Stimulated activated CD8-positive, alpha-beta memory T cell treated with anti-CD3 and anti-CD28 coated beads, Interleukin-7, amount 100 ng/mL, for 1 hour (primary cell): Measurements from ENCODE around the gene ASTN2.

Experiments
- DNase-seq, 2 donors: peaks; one replicate each; pipeline ENCODE4 v3.0.0-alpha.2; 2020; ENCODE audit warnings: low read depth in 2 of 2

ASTN2 gene

DNA sequence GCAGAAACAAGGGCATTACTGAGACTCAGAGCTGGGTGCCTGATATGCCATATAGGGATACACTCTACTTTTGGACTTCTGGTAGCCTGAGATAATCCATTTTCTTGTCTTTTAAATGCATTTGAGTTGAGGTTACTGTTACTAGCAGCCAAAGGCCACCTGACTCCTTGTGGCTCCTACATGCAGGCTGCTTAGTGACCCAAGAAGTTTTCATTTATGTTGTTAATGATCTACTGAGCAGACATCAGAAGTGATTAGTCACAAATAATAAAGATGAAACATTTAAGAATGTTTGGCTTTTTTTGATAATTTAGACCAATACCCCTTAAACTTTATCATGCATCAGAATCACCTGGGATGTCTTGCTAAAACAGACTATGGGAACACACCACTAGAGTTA lies 899.3 kb downstream of the ASTN2 start:
- no peak for DNase-seq

DNA sequence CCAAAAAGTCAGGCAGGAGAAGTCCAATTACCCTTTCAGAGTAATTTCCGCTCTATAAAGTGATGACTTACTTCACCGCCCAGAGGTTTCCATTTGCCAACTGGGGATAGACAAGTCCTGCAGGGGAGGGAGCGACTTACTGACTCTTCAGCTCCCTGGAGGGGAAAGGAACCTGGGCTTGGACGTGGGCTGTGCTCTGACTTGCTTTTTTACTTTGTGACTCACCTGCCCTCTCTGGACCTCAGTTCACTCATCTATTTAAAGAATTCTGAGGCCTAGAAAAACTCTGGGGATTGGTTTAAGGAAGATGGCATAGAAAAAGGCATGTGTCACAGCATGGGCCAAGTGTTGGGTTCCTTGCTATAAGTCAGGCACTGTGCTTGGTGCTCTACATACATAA lies 908.2 kb downstream of the ASTN2 start:
- no peak for DNase-seq

DNA sequence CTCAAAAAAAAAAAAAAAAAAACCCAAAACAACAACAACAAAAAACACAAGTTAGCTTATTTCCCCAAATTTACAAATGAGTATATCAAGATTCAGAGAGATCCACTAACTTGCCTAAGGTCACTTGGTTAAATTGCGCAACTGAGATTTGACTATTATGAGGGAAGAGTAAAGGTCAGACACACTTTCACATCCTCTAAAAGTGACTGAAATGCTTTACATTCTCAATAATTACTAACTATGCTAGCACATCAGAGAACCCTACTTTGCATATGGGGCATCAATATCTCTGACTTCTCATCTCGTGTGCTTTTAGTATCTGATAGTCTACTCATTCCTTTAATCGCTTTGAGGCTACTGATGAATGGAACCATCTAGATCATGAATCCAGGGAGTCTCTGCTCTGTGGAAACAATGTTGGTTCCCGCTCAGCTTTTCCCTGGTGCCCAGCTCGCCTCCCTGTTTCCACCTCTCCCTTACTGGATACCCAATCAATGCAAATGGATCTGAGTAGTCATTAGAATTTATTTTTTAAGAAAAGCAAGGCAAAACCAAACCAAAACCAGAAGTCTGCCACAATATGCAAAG lies 909.9 kb downstream of the ASTN2 start:
- DNase-seq: no peak

DNA sequence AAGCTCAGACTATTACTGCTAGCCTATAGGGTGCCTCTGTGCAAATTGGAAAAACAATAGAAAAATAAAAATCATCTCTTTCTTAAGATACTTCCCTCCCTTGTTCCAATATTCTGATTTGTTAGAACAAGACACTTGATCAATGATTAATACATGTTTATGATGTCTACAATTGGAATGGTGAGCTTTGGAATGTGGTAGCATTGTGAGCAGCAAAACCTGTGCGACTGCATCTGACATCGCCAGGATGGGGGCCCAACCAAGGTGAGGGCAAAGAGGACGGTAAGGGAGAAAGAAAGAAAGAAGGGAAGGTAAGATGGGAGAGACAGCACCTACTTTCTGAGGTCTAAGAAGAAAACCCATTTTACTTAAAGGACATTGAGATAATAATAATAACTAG lies 910.8 kb downstream of the ASTN2 start:
- DNase-seq: no peak

GRCh38 chr9:116502746-116503145 lies 912.1 kb downstream of the ASTN2 start:
- no peak for DNase-seq

DNA sequence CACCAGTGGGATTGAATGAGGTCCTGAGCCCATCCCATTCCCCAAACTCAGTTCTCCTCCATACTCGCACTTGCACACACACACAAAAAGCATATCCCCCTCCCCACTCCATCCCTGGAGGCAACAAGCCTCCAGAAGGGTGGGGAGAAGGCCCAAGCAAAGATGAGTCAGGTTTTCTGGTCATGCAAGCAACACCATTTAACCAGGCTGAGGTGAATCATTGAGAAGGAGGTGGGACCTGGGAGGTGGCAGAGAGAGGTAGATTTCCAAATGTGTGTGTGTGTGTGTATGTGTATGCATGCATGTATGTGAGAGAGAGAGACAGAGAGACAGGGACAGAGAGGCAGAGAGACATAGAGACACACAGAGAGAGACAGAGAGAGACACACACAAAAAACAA lies 913.0 kb downstream of the ASTN2 start:
- DNase-seq: no peak

GRCh38 chr9:116499986-116500871 lies 914.6 kb downstream of the ASTN2 start:
- DNase-seq: no peak

GRCh38 chr9:116499434-116499833 lies 915.4 kb downstream of the ASTN2 start:
- no peak for DNase-seq

DNA sequence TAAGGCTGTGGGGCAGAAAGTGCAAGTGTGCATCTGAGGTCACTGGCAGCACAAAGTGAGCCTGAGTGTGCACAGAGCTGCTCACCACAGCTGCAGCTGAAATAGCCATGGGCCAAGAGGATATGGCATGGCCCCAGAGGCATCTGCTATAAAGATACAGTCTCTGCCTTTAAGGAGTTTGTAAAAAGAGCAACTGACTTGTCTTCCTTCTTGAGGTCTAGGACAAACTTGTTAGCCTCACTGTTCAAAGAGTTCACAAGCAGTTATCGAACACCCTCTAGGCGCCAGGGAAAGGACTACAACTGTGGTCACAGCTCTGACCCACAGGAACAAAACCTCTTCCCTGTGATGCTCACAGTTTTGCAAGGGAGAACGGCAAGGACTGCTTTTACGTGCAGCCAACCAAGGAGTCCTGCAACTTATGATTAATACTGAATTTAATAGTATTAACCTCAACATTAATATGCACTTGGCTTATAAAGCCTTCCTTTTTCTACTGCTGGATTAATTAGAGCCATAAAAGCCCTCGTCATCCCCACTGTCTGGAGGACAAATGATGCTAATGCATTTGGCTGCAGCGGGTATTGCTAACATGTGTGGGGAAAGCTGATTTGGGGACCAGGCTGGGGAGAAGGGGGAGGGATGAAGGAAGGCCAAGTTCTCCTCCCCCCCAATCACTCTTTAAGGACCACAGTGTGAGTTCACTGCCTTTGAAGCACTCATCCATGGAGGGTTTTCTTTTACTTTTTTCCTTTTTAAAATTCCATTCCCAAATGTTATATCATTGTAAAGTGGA lies 917.6 kb downstream of the ASTN2 start:
- DNase-seq: no peak

GRCh38 chr9:116496167-116496566 lies 918.7 kb downstream of the ASTN2 start:
- no peak for DNase-seq

DNA sequence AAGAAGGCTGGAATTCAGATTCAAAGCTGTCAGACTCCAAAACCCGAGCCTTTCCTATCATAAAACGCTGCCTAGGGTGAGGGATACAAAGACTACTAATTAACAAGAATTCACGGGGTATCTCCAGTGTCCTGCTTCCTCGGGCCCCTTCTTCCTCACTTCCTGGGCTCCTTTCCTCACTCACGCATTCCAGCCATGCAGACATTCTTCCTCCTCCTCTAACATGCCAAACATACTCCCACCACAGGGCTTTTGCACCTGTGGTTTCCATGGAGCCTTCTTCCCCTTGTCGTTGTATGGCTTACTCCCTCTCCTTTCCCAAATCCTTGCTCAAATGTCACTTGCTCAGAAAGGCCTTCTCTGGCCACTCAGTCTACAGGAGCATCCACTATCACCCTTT lies 919.1 kb downstream of the ASTN2 start:
- no peak for DNase-seq

- no peak for DNase-seq
Measured at GRCh38 chr9:116494815-116495634, 919.8 kb downstream of the ASTN2 start.

- no peak for DNase-seq
Measured at GRCh38 chr9:116493183-116493860, 921.5 kb downstream of the ASTN2 start.

GRCh38 chr9:116491659-116492058 lies 923.2 kb downstream of the ASTN2 start:
- DNase-seq: no peak

DNA sequence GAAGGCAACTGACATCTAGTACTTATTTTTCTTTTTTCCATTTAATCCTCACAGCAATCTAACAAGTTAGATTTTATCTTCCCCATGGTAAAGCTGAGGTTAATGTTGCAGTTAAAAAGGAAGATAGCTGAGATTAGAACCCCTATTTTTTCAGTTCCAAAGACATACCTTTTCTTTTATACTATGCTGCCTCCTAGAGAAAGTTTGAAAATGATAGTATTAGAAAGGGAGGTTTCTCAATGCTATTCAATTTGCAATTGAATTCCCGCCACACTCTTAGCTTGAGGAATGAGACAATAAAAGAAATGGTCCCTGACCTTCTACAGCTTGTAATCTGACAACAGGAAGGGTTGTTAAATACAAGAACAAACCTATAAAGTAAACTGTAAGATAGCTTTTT lies 923.6 kb downstream of the ASTN2 start:
- no peak for DNase-seq

GRCh38 chr9:116490321-116490720 lies 924.5 kb downstream of the ASTN2 start:
- DNase-seq: no peak

DNA sequence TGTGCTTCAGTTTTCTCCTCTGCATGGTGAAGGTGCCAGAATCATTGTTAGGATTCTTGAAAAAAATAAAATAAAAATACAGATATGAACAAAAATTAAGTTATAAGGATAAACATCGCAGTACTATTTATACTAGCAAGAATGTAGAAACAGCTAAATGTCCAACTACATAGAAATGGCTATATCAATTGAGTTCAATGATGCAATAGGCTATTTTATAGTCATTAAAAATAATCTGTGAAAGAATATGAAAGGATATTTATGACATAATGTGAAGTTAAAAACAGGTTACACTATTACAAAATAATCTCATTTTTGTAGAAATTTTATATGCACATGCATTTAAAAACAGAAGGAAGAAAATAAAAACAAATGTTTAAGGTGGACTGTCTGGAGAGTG lies 926.5 kb downstream of the ASTN2 start:
- no peak for DNase-seq

DNA sequence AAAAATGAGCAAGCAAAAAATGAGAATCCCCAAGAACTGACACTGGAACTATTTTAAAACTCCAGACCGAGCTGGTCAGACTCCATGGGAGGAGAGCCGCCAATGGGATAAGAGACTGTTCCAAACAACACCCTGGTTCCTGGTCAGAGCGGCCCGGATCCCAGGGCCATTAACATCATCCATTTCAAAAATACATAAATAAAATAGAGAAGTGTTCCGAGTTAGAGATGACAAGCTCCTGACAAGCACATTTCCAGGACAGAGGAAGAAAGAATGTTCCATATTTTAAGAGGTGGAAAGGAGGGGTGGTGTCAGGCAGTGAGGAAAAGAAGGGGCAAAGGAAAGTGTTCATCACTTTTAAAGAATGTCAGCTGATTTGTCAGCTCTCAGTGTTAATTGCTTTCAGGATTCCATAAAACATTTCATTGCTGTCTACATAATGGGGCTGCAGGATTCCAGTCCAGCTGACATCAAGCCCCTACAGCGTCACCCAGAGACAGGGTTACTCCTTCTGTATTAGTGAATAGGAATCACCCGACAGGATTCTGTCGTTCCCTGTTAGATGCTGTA lies 930.3 kb downstream of the ASTN2 start:
- DNase-seq: no peak

DNA sequence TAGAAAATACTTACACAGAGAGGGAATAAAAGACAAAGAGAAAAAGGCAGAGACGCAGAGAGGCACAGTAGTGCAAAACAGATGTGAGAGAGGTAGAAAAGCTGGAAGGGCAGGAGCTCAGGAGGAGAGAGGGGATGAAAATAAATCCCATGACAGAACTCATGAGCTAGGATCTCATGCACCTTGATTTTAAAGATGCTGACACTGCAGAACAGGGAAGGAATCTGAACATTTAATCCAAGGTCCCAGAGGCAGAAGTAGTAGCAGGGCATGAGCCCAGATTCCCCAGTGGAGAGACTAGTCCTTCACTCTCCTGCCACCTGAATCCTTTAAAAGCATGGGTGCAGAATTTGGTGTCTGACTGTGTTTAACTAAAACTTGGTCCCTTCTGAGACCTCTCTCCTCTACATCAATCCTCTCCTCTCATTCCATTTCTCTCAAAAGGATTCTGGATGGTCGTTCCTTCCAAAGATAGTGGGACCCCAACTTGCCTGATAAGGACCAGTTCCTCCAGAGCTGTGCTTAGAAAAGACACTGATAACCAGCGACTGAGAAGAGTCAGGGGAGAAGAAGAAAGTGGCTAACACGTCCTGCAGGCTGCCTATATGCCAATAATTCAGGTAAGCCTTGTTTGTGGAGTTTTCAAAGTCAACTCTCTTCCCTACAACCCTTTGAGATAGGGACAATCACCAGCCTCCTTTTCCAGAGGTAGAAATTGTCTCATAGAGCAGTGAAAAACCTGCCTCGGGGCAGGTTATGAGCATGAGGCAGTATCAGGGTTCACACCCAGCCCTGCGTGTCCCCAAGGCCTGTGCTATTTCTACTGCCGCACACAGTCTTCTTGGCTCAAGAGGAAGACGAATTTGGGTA lies 931.0 kb downstream of the ASTN2 start:
- DNase-seq: no peak

GRCh38 chr9:116482740-116483139 lies 932.1 kb downstream of the ASTN2 start:
- no peak for DNase-seq
